Mammary epithelial cell (primary cell): Measurements from ENCODE around the gene AGK.

ENCODE experiments used
- EZH2 ChIP-seq: IDR thresholded peaks from 2 replicates; pipeline ENCODE4 v1.6.1; 2012; ENCODE audit warnings: low read length, inconsistent platforms, borderline replicate concordance
- TF ChIP-seq, protein P1 (sequence below), 2 donors: IDR thresholded peaks in 1 of 2; conservative IDR thresholded peaks in 1 of 2; 2 replicates each; pipeline ENCODE4 v1.5.1; 2011 to 2012; ENCODE audit warnings: inconsistent platforms in 2 of 2, low read length in 2 of 2, mild to moderate bottlenecking in 2 of 2, control low read depth in 1 of 2, low read depth in 1 of 2; ENCODE audit not compliant: insufficient read depth in 1 of 2; ENCODE audit errors: extremely low read depth in 1 of 2

DNA sequence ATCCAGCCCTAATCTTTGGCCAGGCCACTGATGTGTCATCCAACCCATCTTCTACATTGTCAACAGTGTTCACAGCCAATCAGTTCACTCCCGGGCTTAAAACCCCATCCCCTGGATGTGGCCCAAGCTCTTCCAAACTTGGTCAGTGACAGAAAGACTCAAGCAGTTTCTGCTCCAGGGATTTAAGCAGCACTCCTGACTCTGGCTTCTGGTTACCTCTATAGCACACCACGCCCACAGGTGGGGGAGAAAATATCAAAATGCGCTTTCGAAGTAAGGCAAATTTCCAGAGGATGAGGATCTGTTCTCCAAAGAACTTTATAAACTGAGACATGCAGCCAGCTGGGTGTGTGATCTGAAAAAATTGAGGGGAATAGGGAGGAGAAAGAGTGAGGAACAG, 114.9 kb downstream of the AGK start:
- TF ChIP-seq, protein P1, sequence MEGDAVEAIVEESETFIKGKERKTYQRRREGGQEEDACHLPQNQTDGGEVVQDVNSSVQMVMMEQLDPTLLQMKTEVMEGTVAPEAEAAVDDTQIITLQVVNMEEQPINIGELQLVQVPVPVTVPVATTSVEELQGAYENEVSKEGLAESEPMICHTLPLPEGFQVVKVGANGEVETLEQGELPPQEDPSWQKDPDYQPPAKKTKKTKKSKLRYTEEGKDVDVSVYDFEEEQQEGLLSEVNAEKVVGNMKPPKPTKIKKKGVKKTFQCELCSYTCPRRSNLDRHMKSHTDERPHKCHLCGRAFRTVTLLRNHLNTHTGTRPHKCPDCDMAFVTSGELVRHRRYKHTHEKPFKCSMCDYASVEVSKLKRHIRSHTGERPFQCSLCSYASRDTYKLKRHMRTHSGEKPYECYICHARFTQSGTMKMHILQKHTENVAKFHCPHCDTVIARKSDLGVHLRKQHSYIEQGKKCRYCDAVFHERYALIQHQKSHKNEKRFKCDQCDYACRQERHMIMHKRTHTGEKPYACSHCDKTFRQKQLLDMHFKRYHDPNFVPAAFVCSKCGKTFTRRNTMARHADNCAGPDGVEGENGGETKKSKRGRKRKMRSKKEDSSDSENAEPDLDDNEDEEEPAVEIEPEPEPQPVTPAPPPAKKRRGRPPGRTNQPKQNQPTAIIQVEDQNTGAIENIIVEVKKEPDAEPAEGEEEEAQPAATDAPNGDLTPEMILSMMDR (conservative IDR thresholded peaks at IDR 0.05 in 1 of 2, IDR thresholded peaks at IDR 0.05 in 1 of 2; ENCODE audit: extremely low read depth in 1 of 2, insufficient read depth in 1 of 2, low read depth in 1 of 2, low read length in 2 of 2): no peak
- no peak for TF ChIP-seq EZH2
